ENCODE data around the gene EVC2. TPM values are rescaled to one million over a fixed set of nuclear protein-coding genes. Genes with fewer than 3 reads are reported as not detected.

EVC2 gene
- total and polyA plus RNA-seq, 2 of the 4 experiments (the other 2 are of a cell fraction) = 2.7 to 5.9 TPM

DNA sequence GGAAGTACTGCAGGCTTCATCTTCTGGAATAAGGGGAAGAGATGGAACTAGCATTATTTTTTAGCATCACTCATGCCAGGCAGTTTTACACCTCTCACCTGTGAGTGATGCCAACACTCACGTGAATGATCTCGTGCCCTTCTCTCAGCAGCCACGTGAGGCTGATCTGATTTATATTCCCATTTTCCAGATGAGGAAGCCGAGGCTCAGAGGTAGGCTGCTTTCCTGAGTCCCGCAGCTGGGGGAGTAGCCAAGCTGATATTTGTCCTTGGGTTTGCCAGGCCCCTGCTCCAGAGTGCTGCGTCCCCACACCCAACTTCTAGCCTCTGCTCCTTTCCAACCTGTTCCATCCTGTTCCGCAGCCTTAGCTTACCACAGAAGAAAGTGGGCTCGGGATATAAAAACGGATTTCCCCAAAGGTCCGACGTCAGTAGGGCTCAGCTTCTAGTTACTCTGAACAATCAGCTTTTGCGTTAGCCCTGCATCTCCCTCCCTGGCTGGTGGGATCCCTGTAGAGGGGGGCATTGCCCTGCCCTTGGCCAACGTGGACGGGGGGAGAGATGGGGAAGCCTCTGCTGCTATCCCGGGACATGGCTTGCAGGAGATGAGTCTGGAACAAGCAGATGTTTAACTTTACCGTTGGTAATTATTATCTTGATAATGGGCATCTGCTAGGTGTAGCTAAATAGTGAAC lies 11.9 kb upstream of the EVC2 start:
- peak overlapping the region; percentile 27; the same call in 1 of the 2 replicates for H3K18ac ChIP-seq (ENCODE audit: low read depth, low read length)
- no peak for DNase-seq
- no peak overlapping the region for H2AFZ ChIP-seq (replicated peaks; ENCODE audit: low read length, poor library complexity)
- H3K79me1 ChIP-seq (ENCODE audit: low read depth in 1 of 2, low read length in 2 of 2) = peaks cover 39 to 79% of the 10 kb centered on the region in 2 experiments
- peak overlapping the region; percentile 63 for H3K4ac ChIP-seq (ENCODE audit: low read depth, low read length)
- H3K4me2 ChIP-seq (ENCODE audit: low read depth, low read length) = no peak overlapping the region
- H3K23ac ChIP-seq (ENCODE audit: low read depth, low read length) = peak overlapping the region; percentile 40; the same call in 1 of the 2 replicates
- peaks cover under 1% of the 10 kb centered on the region; the same call in 1 of the 2 replicates for H3K9me3 ChIP-seq (ENCODE audit: control insufficient read depth, insufficient read depth, low read length)
- H3K27ac ChIP-seq (ENCODE audit: insufficient read depth, low read length) = no peak overlapping the region
- H3K56ac ChIP-seq (ENCODE audit: extremely low read depth, insufficient read depth, low read length) = no peak overlapping the region
- peak overlapping the region; percentile 56 for H2AK9ac ChIP-seq (replicated peaks; ENCODE audit: low read depth, low read length, poor library complexity)
- no peak overlapping the region for H2BK5ac ChIP-seq (ENCODE audit: low read depth, low read length, poor library complexity, severe bottlenecking)
- CTCF ChIA-PET = no interaction called here
- H2BK20ac ChIP-seq (ENCODE audit: low read depth, low read length) = peak overlapping the region; percentile 22; the same call in 1 of the 2 replicates
- H2AK5ac ChIP-seq (ENCODE audit: low read depth, low read length) = peak overlapping the region; percentile 42; the same call in 1 of the 2 replicates
- peaks cover 34% of the 10 kb centered on the region for H3K9me1 ChIP-seq (ENCODE audit: insufficient read depth, low read length)
- peak overlapping the region in 1 of 2 experiments; percentile 39; a peak in 1 of 4 replicates for H4K8ac ChIP-seq (ENCODE audit: low read depth in 2 of 2, low read length in 2 of 2)
- no peak overlapping the region for H4K5ac ChIP-seq (ENCODE audit: low read depth, low read length)
- peak overlapping the region; percentile 63 for H3K14ac ChIP-seq (replicated peaks; ENCODE audit: low read depth, low read length)
- intact Hi-C loops (cut with micrococcal nuclease) = no loop called here
- no peak overlapping the region; the same call in 2 of the 3 replicates for H2BK15ac ChIP-seq (ENCODE audit: low read depth, low read length)
- TF ChIP-seq POLR2A (IDR thresholded peaks at IDR 0.05; ENCODE audit: low read depth, low read length) = no peak
- peaks cover 63% of the 10 kb centered on the region for H4K20me1 ChIP-seq (ENCODE audit: insufficient read depth, low read length)
- H4K91ac ChIP-seq (ENCODE audit: insufficient read depth, low read depth, low read length) = peak overlapping the region; percentile 31; the same call in 1 of the 2 replicates
- H3K4me3 ChIP-seq (ENCODE audit: insufficient read depth, low read depth, low read length) = no peak overlapping the region
- dilution Hi-C loops (cut with HindIII; ENCODE audit: low sequenced_read_pairs, unreplicated experiment) = no loop called here
- in situ Hi-C loops (cut with MboI; ENCODE audit: low sequenced_read_pairs) = no loop called here
- no peak for ATAC-seq (ENCODE audit: low read depth)
- H3K4me1 ChIP-seq (ENCODE audit: control insufficient read depth, insufficient read depth, low read length) = peaks cover 22% of the 10 kb centered on the region
- WGBS, 2 experiments (ENCODE audit: extremely low coverage in 2 of 2, insufficient read length in 1 of 2) = 80% methylated on average over 2 of the region's 16 CpGs; no CpG with 5 or more reads in 1 of the 2 experiments
- peak overlapping the region; percentile 44 for H2BK120ac ChIP-seq (ENCODE audit: low read depth, low read length)
- peaks cover 24% of the 10 kb centered on the region for H3K36me3 ChIP-seq (ENCODE audit: control insufficient read depth, insufficient read depth, low read length)
- POLR2A ChIA-PET (ENCODE audit: unreplicated experiment) = no interaction called here
- no TSS peak for BruUV-seq (replicated peaks)
- no peaks in the 10 kb centered on the region for H3K27me3 ChIP-seq (ENCODE audit: control insufficient read depth, insufficient read depth, low read length)
- H3K9ac ChIP-seq (ENCODE audit: low read depth, low read length) = no peak overlapping the region

All from IMR-90 (cell line).